T-helper 17 cell (primary cell): ENCODE results near the gene GOLGA3. TPM values are rescaled to one million over a fixed set of nuclear protein-coding genes. Genes with fewer than 3 reads are reported as not detected.
"Not testable (repeated sequence)": the region's sequence is repeated elsewhere in the genome, so short reads cannot be mapped to it uniquely, and the experiment has no call there.

Source experiments
- ATAC-seq: fragments of 150-1000 bp; cut with Tn5 transposase; 2 replicates; pipeline ENCODE4 v1.10.0; 2021; ENCODE audit warnings: mild to moderate bottlenecking, moderate library complexity
- DNase-seq, 3 donors: peaks; one replicate each; pipeline versions ENCODE4 v3.0.0 to v3.0.0-alpha.2; 2020 to 2021
- H3K9me3 ChIP-seq: one replicate; pipeline ENCODE4 v1.7.0; 2013; ENCODE audit warnings: low read length, mild to moderate bottlenecking; ENCODE audit not compliant: control insufficient read depth, poor library complexity, severe bottlenecking
- H3K27ac Mint-ChIP-seq: one replicate; pipeline ENCODE4 v1.8.0; 2022; ENCODE audit warnings: mild to moderate bottlenecking, moderate library complexity, mixed read lengths
- H3K27me3 Mint-ChIP-seq: one replicate; pipeline ENCODE4 v1.8.0; 2022; ENCODE audit warnings: mixed read lengths
- H3K36me3 Mint-ChIP-seq: one replicate; pipeline ENCODE4 v1.8.0; 2022; ENCODE audit warnings: low read depth, mixed read lengths
- H3K4me1 Mint-ChIP-seq: one replicate; pipeline ENCODE4 v1.8.0; 2022; ENCODE audit warnings: mild to moderate bottlenecking, mixed read lengths
- H3K4me3 Mint-ChIP-seq: one replicate; pipeline ENCODE4 v1.8.0; 2022; ENCODE audit warnings: mild to moderate bottlenecking, moderate library complexity, mixed read lengths
- total RNA-seq, 4 donors: library from RNA in 2 of 4; stranded (reverse) in 2 of 4; gene quantifications; one replicate each; pipeline ENCODE4 v1.2.3 and lab custom pipeline; 2022 to 2026

The GOLGA3 gene
- total RNA-seq, 2 donors from 2014 or later, result 44.0 to 45.4 TPM

GRCh38 chr12:132853285-132854092, 24.8 kb upstream of the GOLGA3 start:
- H3K36me3 Mint-ChIP-seq, result peaks cover 6% of the 10 kb centered on the region
- no peaks in the 10 kb centered on the region for H3K9me3 ChIP-seq
- no peaks in the 10 kb centered on the region for H3K4me1 Mint-ChIP-seq
- DNase-seq (no peak), ATAC-seq (no peak)
- peak overlapping the region; percentile 53 for H3K27ac Mint-ChIP-seq
- no peaks in the 10 kb centered on the region for H3K27me3 Mint-ChIP-seq
- no peak overlapping the region for H3K4me3 Mint-ChIP-seq

DNA sequence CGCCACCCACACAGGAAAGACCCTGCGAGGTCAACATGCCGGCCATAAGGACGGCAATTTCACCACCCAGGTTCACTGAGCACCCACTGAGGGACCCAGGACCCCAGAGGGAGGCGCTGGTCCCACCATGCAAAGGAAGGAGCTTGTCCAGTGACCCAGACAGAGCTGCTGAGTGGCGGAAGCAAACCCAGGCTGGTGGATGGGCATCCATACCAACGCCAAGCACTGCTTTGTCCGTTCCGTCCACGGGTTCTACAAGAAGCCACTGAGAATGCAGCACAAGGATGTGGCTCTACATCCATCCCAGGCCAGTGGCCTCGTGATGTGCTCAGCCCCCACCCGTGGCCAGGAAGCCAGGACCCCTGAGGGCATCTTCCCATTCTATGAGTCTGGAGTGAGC, 23.8 kb upstream of the GOLGA3 start:
- DNase-seq (no peak), ATAC-seq (no peak)
- Mint-ChIP-seq H3K27ac (peak overlapping the region; percentile 65), H3K4me3 (no peak overlapping the region), H3K4me1 (no peaks in the 10 kb centered on the region), H3K36me3 (peaks cover 4% of the 10 kb centered on the region), H3K27me3 (no peaks in the 10 kb centered on the region)
- no peaks in the 10 kb centered on the region for H3K9me3 ChIP-seq

DNA sequence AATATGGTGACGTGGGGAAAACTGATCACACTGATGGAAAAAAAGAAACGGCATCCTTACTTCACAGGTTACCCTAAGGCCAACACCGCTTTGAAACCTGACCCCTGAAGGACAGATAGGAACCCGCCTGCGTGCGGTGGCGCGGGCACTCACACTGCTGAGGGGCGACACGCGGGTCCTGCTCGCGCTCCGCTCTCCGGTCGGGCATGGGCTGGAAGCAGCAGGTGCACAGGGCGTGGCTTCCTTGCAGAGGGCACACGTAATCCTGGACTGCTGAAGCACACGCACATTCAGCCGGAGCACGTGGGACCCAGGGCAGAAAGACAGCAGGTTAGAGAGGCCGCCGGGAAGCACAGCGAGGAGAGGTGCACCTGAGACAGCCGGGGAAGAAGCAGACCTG, 22.8 kb upstream of the GOLGA3 start:
- DNase-seq (no peak), ATAC-seq (no peak)
- H3K27me3 Mint-ChIP-seq, result no peaks in the 10 kb centered on the region
- no peaks in the 10 kb centered on the region for H3K9me3 ChIP-seq
- H3K36me3 Mint-ChIP-seq, result peaks cover 4% of the 10 kb centered on the region
- H3K27ac Mint-ChIP-seq, result peak overlapping the region; percentile 65
- no peak overlapping the region for H3K4me3 Mint-ChIP-seq
- H3K4me1 Mint-ChIP-seq, result no peaks in the 10 kb centered on the region

DNA sequence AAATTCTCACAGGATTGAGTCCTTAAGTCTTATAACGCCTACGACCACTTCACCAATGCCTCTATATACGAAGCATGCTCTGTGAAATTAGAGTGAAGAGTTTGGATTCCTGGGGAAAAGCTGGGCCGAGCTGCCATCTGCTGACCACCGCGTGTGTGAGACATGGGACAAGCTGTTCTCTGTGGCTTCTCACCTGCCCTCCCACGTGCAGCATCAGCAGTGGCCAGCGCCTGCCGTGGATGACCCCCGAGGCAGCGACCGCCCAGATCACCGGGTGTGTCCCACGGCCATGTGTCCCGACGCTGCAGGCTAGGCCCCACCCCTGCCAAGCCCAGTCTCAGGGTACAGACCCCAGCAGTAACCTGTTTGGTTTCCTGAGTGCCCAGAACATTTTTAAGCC, 21.6 kb upstream of the GOLGA3 start:
- no peaks in the 10 kb centered on the region for H3K9me3 ChIP-seq
- Mint-ChIP-seq H3K36me3 (peaks cover 6% of the 10 kb centered on the region), H3K4me1 (no peaks in the 10 kb centered on the region), H3K4me3 (no peak overlapping the region), H3K27me3 (no peaks in the 10 kb centered on the region), H3K27ac (peak overlapping the region; percentile 65)
- ATAC-seq, result no peak
- no peak for DNase-seq

DNA sequence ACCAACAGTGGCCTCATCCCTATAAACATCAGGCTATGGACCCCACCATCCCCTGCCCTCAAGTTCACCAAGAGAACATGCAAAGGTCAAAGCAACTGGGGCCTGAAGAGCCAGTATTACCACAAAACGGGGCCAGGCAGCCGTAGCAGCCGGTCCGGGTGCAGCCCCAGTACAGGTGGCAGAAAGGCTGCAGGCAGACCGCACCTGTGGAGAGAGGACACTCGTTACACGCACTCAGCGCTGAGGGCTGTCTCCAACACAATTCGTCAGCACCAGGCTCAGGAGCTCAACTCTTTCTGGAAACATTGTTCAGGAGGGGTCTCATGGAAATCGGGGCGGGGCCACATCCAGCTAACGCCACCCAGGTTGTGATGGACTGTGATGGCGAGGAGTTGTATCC, 19.9 kb upstream of the GOLGA3 start:
- H3K36me3 Mint-ChIP-seq, result peaks cover 6% of the 10 kb centered on the region
- no peak overlapping the region for H3K4me3 Mint-ChIP-seq
- H3K27ac Mint-ChIP-seq, result no peak overlapping the region

GRCh38 chr12:132847363-132848356, 19.0 kb upstream of the GOLGA3 start:
- Mint-ChIP-seq H3K27ac (no peak overlapping the region), H3K36me3 (peaks cover 6% of the 10 kb centered on the region), H3K4me3 (no peak overlapping the region), H3K27me3 (no peaks in the 10 kb centered on the region), H3K4me1 (no peaks in the 10 kb centered on the region)
- H3K9me3 ChIP-seq, result no peaks in the 10 kb centered on the region
- ATAC-seq (no peak), DNase-seq (no peak)

More for the DNA sequence above, 19.9 kb upstream of the GOLGA3 start:
- H3K9me3 ChIP-seq, result no peaks in the 10 kb centered on the region
- ATAC-seq (no peak), DNase-seq (no peak)
- Mint-ChIP-seq H3K4me1 (no peaks in the 10 kb centered on the region), H3K27me3 (no peaks in the 10 kb centered on the region)

GRCh38 chr12:132844681-132845080, 16.0 kb upstream of the GOLGA3 start:
- ATAC-seq, DNase-seq, H3K4me3 Mint-ChIP-seq, H3K9me3 ChIP-seq, H3K27ac Mint-ChIP-seq, H3K27me3 Mint-ChIP-seq, H3K4me1 Mint-ChIP-seq, H3K36me3 Mint-ChIP-seq: not testable (repeated sequence)

GRCh38 chr12:132842449-132843045, 13.9 kb upstream of the GOLGA3 start:
- no peak overlapping the region for H3K4me3 Mint-ChIP-seq
- H3K27me3 Mint-ChIP-seq, result no peaks in the 10 kb centered on the region
- ATAC-seq (no peak), DNase-seq (no peak)
- H3K9me3 ChIP-seq, result no peaks in the 10 kb centered on the region
- peak overlapping the region; percentile 74 for H3K27ac Mint-ChIP-seq
- H3K36me3 Mint-ChIP-seq, result peaks cover 5% of the 10 kb centered on the region
- H3K4me1 Mint-ChIP-seq, result peaks cover 2% of the 10 kb centered on the region

DNA sequence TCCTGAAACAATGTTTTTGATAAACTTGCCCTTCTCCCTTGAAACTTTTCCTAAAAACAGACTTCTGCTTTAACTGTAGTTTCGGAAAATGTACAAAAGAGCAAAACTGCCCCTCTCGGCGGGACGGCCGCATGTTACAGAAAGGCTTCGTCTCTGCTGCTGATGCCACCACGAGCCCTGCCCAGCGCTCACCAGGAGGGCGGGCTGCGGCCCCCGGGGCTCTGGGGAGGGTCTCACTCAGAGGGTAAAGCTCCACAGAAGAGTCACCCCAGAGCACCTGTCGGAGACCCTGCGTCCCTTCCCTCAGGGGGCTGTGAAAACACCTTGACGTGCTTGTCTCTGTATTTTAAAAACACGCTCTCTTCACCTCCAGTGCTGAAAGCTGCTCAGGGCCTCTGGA, 12.5 kb upstream of the GOLGA3 start:
- no peaks in the 10 kb centered on the region for H3K27me3 Mint-ChIP-seq
- no peaks in the 10 kb centered on the region for H3K9me3 ChIP-seq
- H3K27ac Mint-ChIP-seq, result no peak overlapping the region
- no peak for ATAC-seq
- H3K4me1 Mint-ChIP-seq, result peaks cover 8% of the 10 kb centered on the region
- peaks cover 5% of the 10 kb centered on the region for H3K36me3 Mint-ChIP-seq
- no peak overlapping the region for H3K4me3 Mint-ChIP-seq
- no peak for DNase-seq

DNA sequence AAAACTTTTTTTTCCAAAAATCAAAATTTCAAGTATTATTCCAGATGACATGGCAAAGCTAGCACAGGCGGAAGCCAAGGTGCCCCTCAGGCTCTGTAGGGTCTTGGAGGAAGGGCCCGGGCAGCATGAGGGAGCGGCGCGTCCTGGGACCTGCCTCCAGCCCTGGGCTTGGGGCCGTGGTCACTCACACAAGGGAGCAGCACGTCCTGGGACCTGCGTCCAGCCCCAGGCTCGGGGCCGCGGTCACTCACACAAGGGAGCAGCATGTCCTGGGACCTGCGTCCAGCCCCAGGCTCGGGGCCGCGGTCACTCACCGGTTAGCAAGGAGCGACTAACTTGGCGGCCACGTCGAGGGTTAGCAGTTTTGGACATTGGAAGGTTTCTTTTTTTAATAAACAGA, 11.9 kb upstream of the GOLGA3 start:
- H3K4me1 Mint-ChIP-seq, result peaks cover 8% of the 10 kb centered on the region
- ATAC-seq (no peak), DNase-seq (no peak)
- H3K36me3 Mint-ChIP-seq, result peaks cover 2% of the 10 kb centered on the region
- no peak overlapping the region for H3K27ac Mint-ChIP-seq
- no peak overlapping the region for H3K4me3 Mint-ChIP-seq
- H3K9me3 ChIP-seq, result no peaks in the 10 kb centered on the region
- H3K27me3 Mint-ChIP-seq, result no peaks in the 10 kb centered on the region

- Mint-ChIP-seq H3K36me3 (peaks cover 2% of the 10 kb centered on the region), H3K27me3 (no peaks in the 10 kb centered on the region), H3K4me3 (no peak overlapping the region), H3K4me1 (peaks cover 10% of the 10 kb centered on the region), H3K27ac (no peak overlapping the region)
- ATAC-seq (no peak), DNase-seq (no peak)
- no peaks in the 10 kb centered on the region for H3K9me3 ChIP-seq
Observed at GRCh38 chr12:132839558-132840235, 11.0 kb upstream of the GOLGA3 start.

GRCh38 chr12:132838410-132839080, 9.9 kb upstream of the GOLGA3 start:
- Mint-ChIP-seq H3K4me3 (no peak overlapping the region), H3K36me3 (peaks cover 2% of the 10 kb centered on the region), H3K27ac (no peak overlapping the region), H3K27me3 (no peaks in the 10 kb centered on the region), H3K4me1 (peaks cover 19% of the 10 kb centered on the region)
- ATAC-seq (no peak), DNase-seq (no peak)
- no peaks in the 10 kb centered on the region for H3K9me3 ChIP-seq
